ENCODE data around the gene S100A12. TPM values are rescaled to one million over a fixed set of nuclear protein-coding genes. Genes with fewer than 3 reads are reported as not detected.

Gene S100A12
- total and polyA plus RNA-seq, 9 of the 15 experiments (the other 6 are each of a cell fraction or from before 2014, with no cell fraction given) = not detected

DNA sequence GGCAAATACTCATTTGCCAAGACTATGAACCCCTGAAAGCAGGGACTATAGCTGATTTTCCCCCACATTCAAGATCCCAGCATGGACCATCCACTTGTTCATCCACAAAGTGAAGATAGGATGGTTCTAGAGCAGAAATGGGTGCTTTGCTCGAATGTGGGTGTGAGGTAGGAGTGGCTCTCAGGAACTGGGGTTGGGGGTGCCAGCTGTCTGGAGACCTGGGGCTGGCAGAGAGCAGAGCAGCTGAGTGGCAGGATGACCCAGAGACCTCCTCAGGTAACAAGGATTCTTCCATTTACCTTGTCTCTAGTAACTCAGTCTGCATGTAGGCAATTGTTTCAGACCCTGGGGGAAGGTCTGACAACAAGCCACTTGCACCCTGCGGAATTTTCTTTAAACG lies 11.8 kb downstream of the S100A12 start:
- Histone ChIP-seq H3K36me3 (ENCODE audit: control insufficient read depth, insufficient read depth, low read length) (no peaks in the 10 kb centered on the region), H3K9me1 (ENCODE audit: control insufficient read depth, insufficient read depth, low read length) (no peaks in the 10 kb centered on the region), H2AFZ (ENCODE audit: low read depth, low read length) (no peak overlapping the region), H3K4me2 (ENCODE audit: insufficient read depth, low read length) (no peak overlapping the region), H3K4me1 (replicated peaks in 1 of 2; ENCODE audit: control insufficient read depth in 2 of 2, insufficient read depth in 2 of 2, low read length in 2 of 2) (peaks cover 0 to 5% of the 10 kb centered on the region in 2 experiments; a peak in 1 of 5 replicates), H3K79me2 (ENCODE audit: control insufficient read depth, insufficient read depth, low read length) (no peaks in the 10 kb centered on the region), H4K20me1 (replicated peaks; ENCODE audit: control insufficient read depth, insufficient read depth, low read length) (no peaks in the 10 kb centered on the region), H3K9me3 (replicated peaks; ENCODE audit: control insufficient read depth, insufficient read depth, low read depth, low read length) (no peaks in the 10 kb centered on the region), H3K9ac (ENCODE audit: insufficient read depth in 1 of 2, low read depth in 2 of 2, low read length in 2 of 2) (no peak overlapping the region), H3K27ac (ENCODE audit: extremely low read depth, low read depth, low read length) (no peak overlapping the region), H3K27me3 (ENCODE audit: control insufficient read depth in 2 of 2, insufficient read depth in 2 of 2, low read length in 2 of 2) (peaks cover 3 to 48% of the 10 kb centered on the region in 2 experiments; a peak in 3 of 5 replicates), H3K4me3 (no peak overlapping the region)
- WGBS (ENCODE audit: insufficient coverage, low coverage, missing lambda C conversion rate) = 0% methylated on average over 3 of the region's 3 CpGs
- ChIA-PET POLR2A (interaction anchor here (0.8 kb wide), 1 partner anchor 37 kb away, joined by 4 read pairs; no protein-coding TSS in a partner anchor), CTCF (ENCODE audit: low intra/inter-chr PET ratio) (interaction anchor here (0.6 kb wide), 1 partner anchor 126 kb away, joined by 7 read pairs; no protein-coding TSS in a partner anchor)
- TF ChIP-seq HDAC8 (tag; IDR thresholded peaks at IDR 0.05) (no peak), NFE2L1 (tag; IDR thresholded peaks at IDR 0.05; ENCODE audit: borderline replicate concordance, low read depth) (no peak)
- ATAC-seq (no peak), DNase-seq (ENCODE audit: extremely low read depth in 1 of 4, low spot score in 3 of 4) (no peak), FAIRE-seq (no peak)
- in situ Hi-C loops (cut with MboI) = no loop called here
- intact Hi-C loops (cut with micrococcal nuclease) = no loop called here
- BruUV-seq (replicated peaks) = no TSS peak

DNA sequence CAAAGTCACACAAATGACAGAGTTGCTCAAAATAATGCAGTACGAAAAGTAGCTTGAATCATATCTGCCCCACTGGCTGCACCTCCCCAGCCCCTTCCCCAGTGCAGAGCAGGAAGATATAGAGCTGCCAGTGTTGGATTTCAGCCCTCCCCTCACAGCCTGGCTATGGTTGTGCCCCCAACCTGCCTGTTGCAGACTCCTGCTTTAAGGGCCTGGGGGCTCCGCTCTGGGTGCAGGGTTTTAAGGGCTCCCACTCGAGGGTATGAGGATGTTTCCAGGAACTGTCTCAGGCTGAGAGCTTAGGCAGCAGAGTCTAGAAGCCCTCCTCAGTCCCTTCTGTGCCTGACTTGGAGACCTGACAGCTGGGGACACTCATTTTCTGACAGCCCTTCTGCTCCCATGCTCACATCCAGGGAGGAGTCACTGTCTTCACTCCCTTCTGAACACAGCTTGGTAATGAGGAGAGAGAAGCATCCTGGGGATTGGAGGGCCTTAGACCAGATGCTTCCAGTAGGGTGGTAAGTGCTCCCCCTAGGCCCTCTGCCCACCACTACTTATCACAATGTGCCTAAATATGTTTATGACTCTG lies 13.1 kb downstream of the S100A12 start:
- Histone ChIP-seq H3K79me2 (ENCODE audit: control insufficient read depth, insufficient read depth, low read length) (no peaks in the 10 kb centered on the region), H2AFZ (ENCODE audit: low read depth, low read length) (no peak overlapping the region), H3K27me3 (ENCODE audit: control insufficient read depth in 2 of 2, insufficient read depth in 2 of 2, low read length in 2 of 2) (peaks cover 3 to 55% of the 10 kb centered on the region in 2 experiments; a peak in 4 of 5 replicates), H3K4me2 (ENCODE audit: insufficient read depth, low read length) (no peak overlapping the region), H3K9me3 (replicated peaks; ENCODE audit: control insufficient read depth, insufficient read depth, low read depth, low read length) (no peaks in the 10 kb centered on the region), H4K20me1 (replicated peaks; ENCODE audit: control insufficient read depth, insufficient read depth, low read length) (no peaks in the 10 kb centered on the region; the same call in 1 of the 2 replicates), H3K4me1 (replicated peaks in 1 of 2; ENCODE audit: control insufficient read depth in 2 of 2, insufficient read depth in 2 of 2, low read length in 2 of 2) (peaks cover 0 to 5% of the 10 kb centered on the region in 2 experiments; a peak in 1 of 5 replicates), H3K36me3 (ENCODE audit: control insufficient read depth, insufficient read depth, low read length) (no peaks in the 10 kb centered on the region), H3K27ac (ENCODE audit: extremely low read depth, low read depth, low read length) (no peak overlapping the region), H3K9me1 (ENCODE audit: control insufficient read depth, insufficient read depth, low read length) (no peaks in the 10 kb centered on the region), H3K9ac (ENCODE audit: insufficient read depth in 1 of 2, low read depth in 2 of 2, low read length in 2 of 2) (no peak overlapping the region), H3K4me3 (no peak overlapping the region)
- CTCF ChIA-PET (ENCODE audit: low intra/inter-chr PET ratio) = no interaction called here
- DNase-seq (ENCODE audit: extremely low read depth in 1 of 4, low spot score in 3 of 4) = no peak
- no TSS peak for BruUV-seq (replicated peaks)
- 0% methylated on average over 3 of the region's 3 CpGs for WGBS (ENCODE audit: insufficient coverage, low coverage, missing lambda C conversion rate)
- no peak for ATAC-seq
- no peak for FAIRE-seq
- TF ChIP-seq, protein P1, sequence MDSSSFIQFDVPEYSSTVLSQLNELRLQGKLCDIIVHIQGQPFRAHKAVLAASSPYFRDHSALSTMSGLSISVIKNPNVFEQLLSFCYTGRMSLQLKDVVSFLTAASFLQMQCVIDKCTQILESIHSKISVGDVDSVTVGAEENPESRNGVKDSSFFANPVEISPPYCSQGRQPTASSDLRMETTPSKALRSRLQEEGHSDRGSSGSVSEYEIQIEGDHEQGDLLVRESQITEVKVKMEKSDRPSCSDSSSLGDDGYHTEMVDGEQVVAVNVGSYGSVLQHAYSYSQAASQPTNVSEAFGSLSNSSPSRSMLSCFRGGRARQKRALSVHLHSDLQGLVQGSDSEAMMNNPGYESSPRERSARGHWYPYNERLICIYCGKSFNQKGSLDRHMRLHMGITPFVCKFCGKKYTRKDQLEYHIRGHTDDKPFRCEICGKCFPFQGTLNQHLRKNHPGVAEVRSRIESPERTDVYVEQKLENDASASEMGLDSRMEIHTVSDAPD (CRISPR knock-in tag; IDR thresholded peaks at IDR 0.05) = no peak
- TF ChIP-seq RFX7 (CRISPR knock-in tag; IDR thresholded peaks at IDR 0.05) = no peak
- no peak for TF ChIP-seq ZNF133 (CRISPR knock-in tag; IDR thresholded peaks at IDR 0.05)
- no peak for TF ChIP-seq ZBTB7A (IDR thresholded peaks at IDR 0.05; ENCODE audit: borderline replicate concordance, control insufficient read depth, low read depth, low read length)
- TF ChIP-seq ZFP30 (CRISPR knock-in tag; IDR thresholded peaks at IDR 0.05; ENCODE audit: borderline replicate concordance) = no peak
- no peak for TF ChIP-seq PREB (CRISPR knock-in tag; IDR thresholded peaks at IDR 0.05)
- TF ChIP-seq STAG1 (CRISPR knock-in tag; IDR thresholded peaks at IDR 0.05; ENCODE audit: borderline replicate concordance) = no peak
- POLR2A ChIA-PET = no interaction called here
- in situ Hi-C loops (cut with MboI) (no loop called here), intact Hi-C loops (cut with micrococcal nuclease) (no loop called here)
